Ishikawa (cell line): Measurements from ENCODE around the gene MUC5B.

Source experiments
- CEBPB ChIP-seq: IDR thresholded peaks from 2 replicates; pipeline ENCODE4 v1.6.1; 2012
- CREB1 ChIP-seq: IDR thresholded peaks from 2 replicates; pipeline ENCODE4 v1.6.1; 2012; ENCODE audit warnings: low read depth
- EGR1 ChIP-seq: IDR thresholded peaks from 2 replicates; pipeline ENCODE4 v1.6.1; 2012
- EP300 ChIP-seq: IDR thresholded peaks from 2 replicates; pipeline ENCODE4 v1.6.1; 2012; ENCODE audit warnings: borderline replicate concordance
- FOXM1 ChIP-seq: IDR thresholded peaks from 2 replicates; pipeline ENCODE4 v1.6.1; 2012; ENCODE audit warnings: low read depth, borderline replicate concordance
- MAX ChIP-seq: IDR thresholded peaks from 2 replicates; pipeline ENCODE4 v1.6.1; 2012
- NFIC ChIP-seq: IDR thresholded peaks from 2 replicates; pipeline ENCODE4 v1.6.1; 2012
- RAD21 ChIP-seq: IDR thresholded peaks from 2 replicates; pipeline ENCODE4 v1.6.1; 2012; ENCODE audit warnings: low read depth
- REST ChIP-seq: IDR thresholded peaks from 2 replicates; pipeline ENCODE4 v1.6.1; 2012; ENCODE audit warnings: low read depth, mild to moderate bottlenecking
- TAF1 ChIP-seq: IDR thresholded peaks from 2 replicates; pipeline ENCODE4 v1.6.1; 2012; ENCODE audit warnings: low read depth, mild to moderate bottlenecking
- TCF12 ChIP-seq: IDR thresholded peaks from 2 replicates; pipeline ENCODE4 v1.6.1; 2012; ENCODE audit warnings: low read depth
- TEAD4 ChIP-seq: IDR thresholded peaks from 2 replicates; pipeline ENCODE4 v1.6.1; 2012
- USF1 ChIP-seq: IDR thresholded peaks from 2 replicates; pipeline ENCODE4 v1.6.1; 2012
- YY1 ChIP-seq: IDR thresholded peaks from 2 replicates; pipeline ENCODE4 v1.6.1; 2012; ENCODE audit warnings: low read depth
- ZBTB7A ChIP-seq: IDR thresholded peaks from 2 replicates; pipeline ENCODE4 v1.6.1; 2012; ENCODE audit warnings: low read depth

MUC5B gene

GRCh38 chr11:1194231-1194976 is 28.5 kb upstream of the MUC5B start:
- TF ChIP-seq CREB1: no peak
- no peak for TF ChIP-seq NFIC
- no peak for TF ChIP-seq ZBTB7A
- no peak for TF ChIP-seq FOXM1
- no peak for TF ChIP-seq RAD21
- no peak for TF ChIP-seq USF1
- TF ChIP-seq YY1: no peak

GRCh38 chr11:1194977-1195681 is 27.7 kb upstream of the MUC5B start:
- TF ChIP-seq FOXM1: no peak
- no peak for TF ChIP-seq CEBPB
- TF ChIP-seq ZBTB7A: no peak
- TF ChIP-seq USF1: no peak
- TF ChIP-seq YY1: no peak
- TF ChIP-seq TCF12: no peak
- TF ChIP-seq TEAD4: no peak
- no peak for TF ChIP-seq NFIC
- no peak for TF ChIP-seq TAF1
- no peak for TF ChIP-seq RAD21
- TF ChIP-seq CREB1: no peak
- no peak for TF ChIP-seq EP300
- TF ChIP-seq MAX: no peak

GRCh38 chr11:1195682-1196515 is 27.0 kb upstream of the MUC5B start:
- TF ChIP-seq TEAD4 (no peak), USF1 (no peak), CEBPB (no peak), YY1 (no peak), RAD21 (no peak), ZBTB7A (no peak), EGR1 (no peak), TAF1 (no peak), CREB1 (no peak)

- TF ChIP-seq TAF1: no peak
- no peak for TF ChIP-seq YY1
- TF ChIP-seq ZBTB7A: no peak
- TF ChIP-seq TEAD4: no peak
- TF ChIP-seq REST: no peak
- no peak for TF ChIP-seq RAD21
Measured at GRCh38 chr11:1196516-1197391, 26.1 kb upstream of the MUC5B start.

GRCh38 chr11:1197431-1197885 is 25.4 kb upstream of the MUC5B start:
- TF ChIP-seq MAX (no peak), EP300 (no peak), ZBTB7A (no peak), TCF12 (no peak), CREB1 (no peak), TEAD4 (no peak), USF1 (no peak)
